Measurements from ENCODE around the gene LRRC45.
"Not testable (repeated sequence)": the region's sequence is repeated elsewhere in the genome, so short reads cannot be mapped to it uniquely, and the experiment has no call there.

Gene LRRC45

DNA sequence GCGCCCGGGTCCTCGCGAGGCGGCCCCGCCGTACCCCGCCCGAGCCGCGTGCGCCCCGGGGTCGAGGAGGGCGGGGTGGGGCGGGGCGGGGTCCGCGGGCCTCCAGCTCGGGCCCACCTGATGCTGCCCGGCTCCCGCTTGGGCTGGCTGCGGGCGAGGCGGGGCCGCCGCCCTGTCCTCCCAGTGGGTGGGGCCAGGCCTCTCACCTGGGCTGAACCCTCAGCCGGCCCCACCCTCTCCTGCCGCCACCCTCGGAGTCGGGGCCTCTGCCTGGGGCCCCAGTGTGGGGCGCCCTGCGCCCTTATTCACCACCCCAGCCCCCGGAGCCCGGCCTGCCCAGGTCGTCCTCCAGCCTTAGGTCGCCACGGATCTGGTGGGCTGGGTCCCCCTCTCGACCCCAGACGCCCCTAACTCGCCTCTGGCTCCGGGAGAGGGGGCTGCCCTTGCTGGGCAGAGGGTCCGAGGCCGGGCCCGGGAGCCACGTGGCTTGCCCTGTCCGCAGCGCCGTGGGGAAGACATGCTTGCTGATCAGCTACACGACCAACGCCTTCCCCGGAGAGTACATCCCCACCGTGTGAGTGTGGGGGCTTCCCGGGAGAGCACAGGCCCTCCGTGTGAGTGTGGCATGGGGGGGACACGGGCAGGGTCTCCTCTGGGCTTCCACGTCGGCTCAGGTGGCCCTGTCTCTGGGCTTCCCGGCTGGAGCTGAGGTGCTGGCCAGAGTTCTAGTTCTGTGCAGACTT, 9.0 kb downstream of the LRRC45 start:
- DNase-seq (ENCODE audit: extremely low read depth in 1 of 2, low read depth in 1 of 2) = no peak

DNA sequence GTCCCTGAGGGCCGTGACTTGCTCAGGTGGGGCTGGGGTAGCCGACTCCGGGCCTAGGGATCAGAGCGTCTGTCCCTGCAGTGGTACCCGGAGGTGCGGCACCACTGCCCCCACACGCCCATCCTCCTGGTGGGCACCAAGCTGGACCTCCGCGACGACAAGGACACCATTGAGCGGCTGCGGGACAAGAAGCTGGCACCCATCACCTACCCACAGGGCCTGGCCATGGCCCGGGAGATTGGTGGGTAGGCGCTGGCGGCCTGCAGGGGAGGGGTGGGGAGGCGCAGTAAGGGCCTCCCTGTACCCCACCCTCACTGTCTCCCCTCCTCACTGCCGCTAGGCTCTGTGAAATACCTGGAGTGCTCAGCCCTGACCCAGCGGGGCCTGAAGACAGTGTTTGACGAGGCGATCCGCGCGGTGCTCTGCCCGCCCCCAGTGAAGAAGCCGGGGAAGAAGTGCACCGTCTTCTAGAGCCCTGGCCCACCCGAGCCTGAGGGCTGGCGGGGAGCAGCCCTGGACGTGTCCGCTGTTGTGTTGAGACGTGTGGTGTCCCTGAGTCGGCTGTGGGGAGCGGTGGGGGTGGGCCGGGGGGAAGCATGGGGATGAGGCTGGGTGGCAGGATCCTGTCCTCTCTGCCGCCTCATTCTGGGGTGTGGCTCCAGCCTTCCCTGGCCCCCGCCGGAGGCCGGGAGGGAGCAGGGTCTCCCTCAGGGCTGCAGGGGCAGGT, 10.4 kb downstream of the LRRC45 start:
- DNase-seq (ENCODE audit: extremely low read depth in 1 of 2, low read depth in 1 of 2) = no peak

DNA sequence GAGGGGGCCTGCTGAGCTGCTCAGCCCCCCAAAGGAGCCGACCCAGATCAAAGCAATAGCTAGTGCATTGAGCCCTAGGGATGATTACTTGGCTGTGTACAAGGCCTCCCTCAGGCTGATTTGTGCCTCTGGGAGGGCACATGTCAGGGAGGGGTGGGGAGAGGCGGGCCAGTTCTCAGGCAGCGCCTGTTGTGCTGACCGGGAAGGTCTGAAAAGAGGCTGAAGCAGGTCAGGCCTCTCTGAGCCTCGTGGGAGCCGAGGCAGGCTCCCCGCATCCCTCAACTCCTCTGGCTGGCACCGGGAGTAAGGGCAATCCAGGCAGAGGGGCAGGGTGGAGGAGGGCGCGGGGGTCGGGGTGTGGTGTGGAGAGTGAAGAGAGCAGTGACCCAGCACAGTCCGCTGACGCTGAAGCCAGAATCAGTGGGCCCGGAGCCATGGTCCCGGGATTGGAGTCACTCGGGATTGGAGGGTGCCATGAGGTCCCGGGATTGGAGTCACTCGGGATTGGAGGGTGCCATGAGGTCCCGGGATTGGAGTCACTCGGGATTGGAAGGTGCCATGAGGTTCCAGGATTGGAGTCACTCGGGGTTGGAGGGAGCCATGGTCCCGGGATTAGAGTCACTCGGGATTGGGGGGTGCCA, 11.4 kb downstream of the LRRC45 start:
- no peak for DNase-seq (ENCODE audit: extremely low read depth in 1 of 2, low read depth in 1 of 2)

DNA sequence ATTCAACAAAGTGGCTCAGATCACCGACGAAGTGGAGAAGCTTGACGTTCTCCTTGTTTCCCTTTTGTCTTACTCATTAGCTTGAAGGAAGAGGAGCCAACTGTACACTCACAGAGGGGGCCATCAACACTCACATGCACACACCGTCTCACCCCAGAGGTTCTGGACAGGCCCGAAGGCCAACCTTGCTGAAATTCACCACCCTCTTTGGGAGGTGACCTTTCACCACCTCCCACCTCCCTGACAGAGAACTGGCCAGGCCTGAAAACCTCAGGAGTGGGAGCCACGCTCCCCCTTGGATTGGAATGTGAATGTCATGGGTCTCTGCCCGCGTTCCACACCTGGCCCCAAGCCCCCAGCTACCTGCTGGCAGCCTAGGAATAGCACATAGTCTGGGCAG, 12.4 kb downstream of the LRRC45 start:
- DNase-seq (ENCODE audit: extremely low read depth in 1 of 2, low read depth in 1 of 2) = no peak

DNA sequence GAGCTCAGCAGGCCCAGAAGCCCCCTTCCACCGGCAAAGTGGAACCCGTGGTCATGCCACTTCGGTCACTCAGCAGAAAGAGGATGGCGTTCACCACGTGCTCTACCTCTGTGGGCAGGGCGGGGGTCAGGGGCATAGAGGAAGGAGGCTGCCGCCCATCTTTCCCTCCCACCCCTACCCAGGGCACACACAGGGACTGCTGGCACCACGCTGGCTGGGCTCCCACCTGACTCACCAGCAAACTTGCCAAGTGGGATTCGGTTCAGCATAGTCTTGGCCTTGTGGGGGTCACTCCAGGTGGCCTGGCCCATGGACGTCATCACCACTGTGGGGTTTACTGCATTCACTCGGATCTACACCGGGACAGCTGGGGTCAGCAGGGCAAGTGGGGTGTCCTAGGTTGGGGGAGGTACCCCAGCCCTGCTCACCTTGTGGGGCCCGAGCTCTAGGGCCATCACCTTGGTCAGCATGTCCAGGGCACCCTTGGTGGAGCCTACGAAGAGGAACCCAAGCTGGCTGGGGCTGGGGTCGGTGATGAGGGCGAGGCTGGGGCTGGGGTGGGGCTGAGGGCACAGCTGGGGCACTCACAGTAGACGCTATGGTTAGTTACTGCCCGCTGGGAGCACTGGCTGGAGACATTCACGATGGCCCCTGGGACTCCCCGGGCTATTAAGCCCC, 13.0 kb downstream of the LRRC45 start:
- no peak for DNase-seq (ENCODE audit: extremely low read depth in 1 of 2, low read depth in 1 of 2)

DNA sequence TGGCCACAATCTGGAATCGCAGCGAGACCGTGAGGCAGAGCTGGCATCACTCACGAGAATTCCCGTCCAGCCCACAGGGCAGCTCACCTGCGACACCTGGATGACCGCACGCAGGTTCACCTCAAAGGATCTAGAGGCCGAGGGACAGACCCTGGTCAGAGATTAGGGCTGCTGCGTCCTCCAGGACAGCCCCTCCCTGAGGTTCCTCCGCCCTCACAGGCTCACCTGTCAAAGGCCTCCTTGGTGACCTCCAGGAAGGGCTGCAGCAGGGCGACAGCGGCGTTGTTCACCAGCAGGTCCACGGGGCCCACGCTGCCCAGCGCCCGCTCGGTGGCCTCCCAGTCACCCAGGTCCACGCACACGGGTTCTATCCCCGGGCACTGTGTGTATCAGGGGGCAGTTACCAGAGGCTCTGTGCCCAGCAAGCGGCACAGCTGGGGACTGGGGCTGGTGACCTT, 13.6 kb downstream of the LRRC45 start:
- DNase-seq (ENCODE audit: extremely low read depth in 1 of 2, low read depth in 1 of 2) = no peak

DNA sequence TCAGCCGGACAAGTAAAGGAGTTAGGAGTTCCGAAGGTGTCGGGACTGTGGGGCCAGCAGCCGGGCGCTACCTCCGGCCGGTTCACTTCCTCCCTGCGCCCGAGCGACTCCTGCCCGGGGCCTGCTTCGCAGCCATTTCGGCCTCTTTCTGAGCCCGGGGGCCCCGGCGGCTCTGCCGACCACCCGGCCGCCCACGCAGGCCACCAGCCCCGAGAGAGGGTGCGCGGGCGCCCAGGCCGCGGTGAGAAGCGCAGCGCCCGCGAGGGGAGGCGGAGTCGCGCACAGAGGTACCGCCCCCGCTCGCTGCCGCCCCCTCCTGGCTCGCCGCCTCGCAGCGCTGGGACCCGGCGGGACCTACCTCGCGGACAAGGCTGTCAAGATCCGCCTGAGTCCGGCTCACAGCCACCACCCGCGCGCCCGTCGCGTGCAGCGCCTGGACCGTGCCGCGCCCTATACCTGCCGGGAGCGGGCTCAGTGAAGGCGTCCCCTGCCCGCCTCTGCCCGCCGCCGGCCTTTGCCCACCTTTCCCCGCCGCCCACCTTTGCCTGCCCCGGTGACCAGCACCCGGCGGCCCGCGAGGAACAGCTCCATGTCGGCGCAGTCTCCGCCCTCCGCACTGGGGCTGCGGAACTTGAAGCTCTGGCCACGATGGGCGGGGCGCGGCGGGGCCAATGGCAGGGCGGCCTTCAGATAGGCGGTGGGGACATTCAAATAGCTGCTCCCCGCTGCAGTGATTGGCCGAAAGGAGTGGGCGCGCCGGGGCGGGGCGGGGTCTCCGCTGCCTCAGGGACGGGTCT, 14.2 kb downstream of the LRRC45 start, which contains the start of gene DCXR:
DCXR (minus strand) TSS at position 606 of the 797 bp plus-strand sequence; CDS start at position 591, 15 bp downstream.
- peak; percentile 82 to 90 for DNase-seq (ENCODE audit: extremely low read depth in 1 of 2, low read depth in 1 of 2)

DNA sequence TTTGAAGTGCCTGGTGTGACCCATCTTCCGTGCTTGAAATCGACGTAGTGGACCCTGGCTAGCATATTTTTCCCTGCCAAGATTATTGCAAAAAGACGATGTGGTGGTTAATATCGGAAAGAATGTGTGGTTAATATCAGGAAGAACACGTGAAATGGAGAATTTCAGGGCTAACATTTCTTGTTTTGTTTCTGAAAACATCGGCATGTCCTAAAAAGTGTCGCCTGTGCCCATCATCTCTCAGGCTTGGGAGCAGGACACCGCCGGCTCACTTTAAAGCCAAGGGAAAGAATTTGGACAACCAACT, 14.7 kb downstream of the LRRC45 start:
- DNase-seq (ENCODE audit: extremely low read depth in 1 of 2, low read depth in 1 of 2) = no peak

DNA sequence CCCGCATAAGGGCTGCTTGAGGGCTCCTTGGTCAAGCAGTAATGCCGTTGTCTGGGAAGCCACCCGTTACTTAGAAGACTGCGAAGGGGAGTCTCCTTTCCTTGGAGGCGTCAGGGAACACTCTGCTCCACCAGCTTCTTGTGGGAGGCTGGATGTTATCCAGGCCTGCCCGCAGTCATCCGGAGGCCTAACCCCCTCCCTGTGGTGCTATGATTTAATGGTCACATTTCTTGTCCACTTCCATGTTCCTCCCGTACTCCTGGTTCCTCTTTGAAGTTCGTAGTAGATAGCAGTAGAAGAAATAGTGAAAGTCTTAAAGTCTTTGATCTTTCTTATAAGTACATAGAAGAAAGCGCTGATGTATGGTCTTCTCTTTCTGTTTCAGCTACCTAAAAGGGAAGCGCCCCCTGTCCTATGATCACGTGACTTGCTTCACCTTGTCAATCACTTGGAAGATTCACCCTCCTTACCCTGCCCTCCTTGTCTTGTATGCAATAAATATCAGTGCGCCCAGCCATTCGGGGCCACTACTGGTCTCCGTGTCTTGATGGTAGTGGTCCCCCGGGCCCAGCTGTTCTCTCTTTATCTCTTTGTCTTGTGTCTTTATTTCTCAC, 15.8 kb downstream of the LRRC45 start:
- not testable (repeated sequence) for DNase-seq (ENCODE audit: extremely low read depth in 1 of 2, low read depth in 1 of 2)

DNA sequence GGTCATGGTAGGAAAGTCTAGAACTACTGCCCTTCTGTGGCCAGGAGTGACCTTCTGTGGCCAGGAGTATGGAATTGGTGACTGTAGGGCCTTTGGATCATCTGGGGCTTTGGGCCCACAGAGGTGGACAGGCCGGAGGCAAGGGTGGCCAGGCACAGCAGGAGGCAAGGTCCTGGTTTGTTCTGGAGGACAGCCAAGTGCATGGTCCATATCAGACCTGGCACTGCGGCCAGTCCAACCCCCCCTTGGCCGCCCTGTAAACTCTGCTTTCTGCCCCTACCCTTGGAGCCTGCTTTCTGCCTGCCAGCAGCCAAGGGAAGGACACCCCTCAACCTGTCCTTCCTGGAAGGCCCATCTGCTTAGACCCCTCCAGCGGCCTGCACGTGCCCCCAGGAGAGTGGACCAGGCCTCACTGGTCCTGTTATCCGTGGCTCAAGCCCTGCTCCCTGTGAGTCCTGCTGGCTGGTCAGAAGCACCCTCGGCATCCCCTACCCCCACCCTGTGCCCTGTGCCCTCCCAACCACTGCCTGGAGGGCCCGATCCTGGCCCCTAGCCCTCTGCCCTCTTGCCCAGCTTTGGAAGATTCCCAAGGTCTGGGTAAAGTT, 16.7 kb downstream of the LRRC45 start:
- no peak for DNase-seq (ENCODE audit: extremely low read depth in 1 of 2, low read depth in 1 of 2)

DNA sequence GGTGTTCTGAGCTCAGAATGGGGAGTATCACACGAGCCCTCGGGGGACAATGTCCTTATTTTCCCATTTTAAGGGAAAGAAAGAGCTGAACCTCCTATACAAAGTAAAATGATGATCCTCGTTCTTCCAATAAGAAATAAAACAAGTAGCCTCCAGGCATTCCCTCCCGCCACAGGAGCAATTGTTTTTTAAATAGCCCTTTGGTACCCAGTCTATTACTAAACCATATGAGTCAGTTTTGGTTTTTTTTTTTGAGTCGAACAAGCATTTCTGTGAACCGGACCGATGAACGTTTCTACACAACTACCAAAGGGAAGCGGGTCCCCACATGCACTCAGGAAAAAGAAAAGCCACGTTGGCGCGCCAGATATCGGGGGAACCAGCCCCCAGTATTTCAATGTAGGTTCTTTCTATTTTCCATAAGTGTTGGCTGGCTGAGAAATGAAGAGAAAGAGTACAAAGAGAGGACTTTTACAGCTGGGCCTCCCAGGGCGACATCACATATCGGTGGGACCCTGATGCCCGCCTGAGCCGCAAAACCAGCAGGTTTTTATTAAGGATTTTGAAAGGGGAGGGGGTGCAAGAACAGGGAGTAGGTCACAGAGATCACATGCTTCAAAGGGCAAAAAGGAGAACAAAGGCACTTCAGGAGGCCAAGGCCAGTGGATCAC, 18.2 kb downstream of the LRRC45 start:
- DNase-seq (ENCODE audit: extremely low read depth in 1 of 2, low read depth in 1 of 2) = no peak

DNA sequence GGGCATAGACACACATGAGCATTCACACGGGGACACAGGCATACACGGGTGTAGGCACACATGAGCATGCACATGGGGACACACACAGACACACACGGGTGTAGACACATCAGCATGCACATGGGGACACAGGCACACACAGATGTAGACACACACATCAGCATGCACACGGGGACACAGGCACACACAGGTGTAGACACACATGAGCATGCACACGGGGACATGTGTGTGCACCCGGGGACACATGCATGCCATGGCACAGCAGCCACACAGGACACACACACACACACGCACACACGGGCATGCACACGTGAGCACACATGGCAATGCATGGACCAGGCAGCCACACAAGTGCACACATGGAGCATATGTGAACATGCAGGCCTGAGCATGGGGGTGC, 19.5 kb downstream of the LRRC45 start:
- DNase-seq (ENCODE audit: extremely low read depth in 1 of 2, low read depth in 1 of 2) = no peak

DNA sequence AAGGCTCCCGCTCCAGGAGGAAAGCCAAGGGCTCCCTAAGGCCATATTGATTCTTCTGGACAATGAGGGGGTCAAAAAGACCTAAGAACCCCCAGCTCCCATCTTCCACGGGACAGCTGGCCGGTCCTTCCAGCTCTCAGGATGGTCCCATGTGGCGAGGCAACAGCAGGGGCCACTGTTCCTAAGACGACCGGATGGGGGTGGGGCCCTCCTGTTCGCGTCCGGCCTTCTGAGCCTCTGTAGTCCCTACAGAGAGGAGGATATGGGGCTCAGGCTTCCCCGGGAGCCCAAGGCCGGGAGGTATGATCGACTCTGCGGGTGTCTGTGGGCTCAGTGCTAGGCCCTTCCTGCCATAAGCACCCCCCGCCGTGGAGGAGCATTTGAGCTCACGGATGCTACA, 20.4 kb downstream of the LRRC45 start:
- no peak for DNase-seq (ENCODE audit: extremely low read depth in 1 of 2, low read depth in 1 of 2)

DNA sequence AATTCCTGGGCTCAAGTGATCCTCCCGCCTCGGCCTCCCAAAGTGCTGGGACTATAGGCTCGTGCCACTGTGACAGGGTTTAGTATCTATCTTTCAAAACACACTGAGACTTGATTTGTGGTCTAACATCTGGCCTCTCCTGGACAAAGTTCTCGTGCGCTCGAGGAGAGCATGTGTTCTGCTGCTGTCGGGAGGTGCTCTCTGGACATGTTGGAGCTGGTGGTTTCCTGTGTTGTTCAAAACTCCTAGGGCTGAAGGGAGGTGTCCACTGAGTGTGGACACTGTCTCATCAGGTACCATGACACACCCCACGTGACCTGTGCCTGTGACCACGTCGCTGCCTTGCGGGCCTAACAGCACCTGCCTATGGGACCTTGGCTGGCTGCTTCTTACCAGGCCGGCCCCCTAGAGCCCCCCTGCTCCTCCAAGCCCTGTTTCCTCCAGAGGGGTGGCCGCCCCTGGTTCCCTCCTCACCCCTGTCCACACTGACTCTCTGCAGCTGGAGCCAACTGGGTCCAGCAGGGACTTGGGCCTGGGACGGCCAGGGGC, 22.9 kb downstream of the LRRC45 start:
- no peak for DNase-seq (ENCODE audit: extremely low read depth in 1 of 2, low read depth in 1 of 2)

DNA sequence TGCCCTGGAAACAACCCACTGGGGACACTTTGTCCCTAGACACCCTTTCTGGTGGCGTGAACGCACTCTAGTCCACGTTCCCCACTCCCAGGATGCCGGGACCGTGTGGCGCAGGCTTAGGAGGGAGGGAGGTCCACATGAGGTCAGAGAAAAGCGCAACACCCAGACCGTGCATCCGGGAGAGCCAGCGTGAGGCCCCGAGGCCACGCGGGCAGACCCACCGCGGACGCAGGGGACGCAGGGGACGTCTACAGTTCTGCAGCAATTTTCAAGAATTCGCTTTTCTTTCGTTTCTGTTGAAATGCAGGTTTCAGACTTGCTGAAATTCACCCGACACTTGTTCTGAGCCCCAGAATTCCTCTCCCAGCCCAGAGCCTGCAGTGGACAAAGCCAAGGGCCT, 23.8 kb downstream of the LRRC45 start:
- no peak for DNase-seq (ENCODE audit: extremely low read depth in 1 of 2, low read depth in 1 of 2)

DNA sequence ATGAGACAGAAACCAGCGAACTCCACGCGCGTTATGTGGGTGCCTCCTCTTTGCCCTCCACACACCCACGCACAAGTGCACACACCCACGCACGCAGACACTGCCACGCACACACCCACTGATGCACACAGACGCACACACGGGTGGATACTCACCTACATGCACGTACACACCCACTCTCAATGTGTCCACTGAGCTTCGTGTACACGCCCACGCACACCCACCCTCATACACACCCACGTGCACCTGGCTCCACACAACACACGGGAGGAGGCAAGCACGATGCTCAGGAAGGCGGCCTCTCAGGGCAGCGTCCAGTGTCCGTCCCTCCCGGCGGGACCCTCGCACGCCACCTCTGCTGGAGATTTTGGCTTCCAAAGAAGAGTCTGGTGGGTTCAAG, 24.3 kb downstream of the LRRC45 start:
- no peak for DNase-seq (ENCODE audit: extremely low read depth in 1 of 2, low read depth in 1 of 2)

DNA sequence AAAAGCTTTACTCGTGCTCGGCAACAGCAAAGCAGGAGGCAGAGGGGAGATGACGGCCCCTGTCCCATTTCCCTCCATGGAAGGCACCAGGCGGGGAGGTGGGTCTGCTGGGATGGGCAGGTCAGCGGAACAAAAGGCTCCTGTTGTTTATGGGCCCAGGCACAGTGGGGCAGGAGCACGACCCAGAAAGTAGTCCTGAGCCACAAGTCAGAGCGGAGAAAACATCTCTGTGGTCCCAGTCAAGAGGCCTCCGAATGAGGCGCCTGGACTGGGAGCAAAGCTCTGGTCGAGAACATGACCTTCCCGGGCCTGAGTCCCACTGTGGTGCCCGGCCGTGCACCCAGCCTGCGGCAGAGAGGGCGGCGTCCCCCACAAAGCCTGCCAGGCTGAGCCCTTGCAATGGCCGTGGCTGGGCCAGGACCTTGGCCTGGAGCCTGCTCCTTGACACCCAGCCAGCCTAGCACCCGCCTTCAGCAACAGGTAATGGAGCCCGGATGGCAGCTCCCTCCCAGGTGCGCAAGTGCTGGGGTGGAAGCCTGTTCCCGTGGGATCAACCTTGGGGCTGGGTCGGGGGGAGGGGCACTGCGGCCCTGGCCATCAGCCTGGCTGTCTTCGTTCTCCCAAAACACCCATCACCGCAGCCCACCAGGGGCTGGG, 24.9 kb downstream of the LRRC45 start:
- DNase-seq (ENCODE audit: extremely low read depth in 1 of 2, low read depth in 1 of 2) = no peak

DNA sequence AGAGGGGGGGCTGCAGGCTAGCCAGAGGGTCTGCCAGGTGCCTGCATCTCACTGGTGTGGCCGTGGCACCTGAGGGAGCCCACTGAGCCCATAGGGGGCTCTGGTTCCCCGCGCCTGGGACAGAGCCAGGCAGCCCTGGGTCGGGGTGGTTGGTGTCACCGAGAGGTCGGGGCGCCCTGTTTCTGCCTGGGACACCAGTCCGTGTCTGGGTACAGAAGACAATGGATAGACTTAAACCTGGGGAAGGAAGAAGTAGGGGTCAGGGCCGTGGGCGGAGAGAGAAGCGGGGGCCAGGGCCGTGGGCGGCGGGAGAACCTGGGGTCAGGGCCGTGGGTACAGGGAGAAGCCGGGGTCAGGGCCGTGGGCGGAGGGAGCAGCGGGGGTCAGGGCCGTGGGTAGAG, 25.5 kb downstream of the LRRC45 start:
- DNase-seq (ENCODE audit: extremely low read depth in 1 of 2, low read depth in 1 of 2) = no peak

Measured in activated CD8-positive, alpha-beta memory T cell treated with anti-CD3 and anti-CD28 coated beads for 1 hour (primary cell).